GM06990 (cell line): Measurements from ENCODE around the gene MRPS18A.

ENCODE experiments used
- DNase-seq: peaks from one replicate; pipeline ENCODE4 v3.0.0-alpha.2; 2011; ENCODE audit not compliant: insufficient read length; ENCODE audit errors: extremely low read depth
- H3K27me3 ChIP-seq: replicated peaks from 2 replicates; pipeline ENCODE4 v1.6.0; 2011; ENCODE audit warnings: low read length; ENCODE audit not compliant: control insufficient read depth, insufficient read depth
- H3K36me3 ChIP-seq: 2 replicates; pipeline ENCODE4 v1.5.1; 2011; ENCODE audit warnings: low read length; ENCODE audit not compliant: control insufficient read depth, insufficient read depth
- H3K4me3 ChIP-seq: replicated peaks from 2 replicates; pipeline ENCODE4 v1.5.1; 2011; ENCODE audit warnings: low read depth, mild to moderate bottlenecking, control low read depth, low read length
- CTCF ChIP-seq: IDR thresholded peaks from 2 replicates; pipeline ENCODE4 v1.5.1; 2011; ENCODE audit warnings: low read length, control low read depth, mild to moderate bottlenecking, inconsistent platforms; ENCODE audit not compliant: insufficient read depth, poor library complexity, severe bottlenecking

The MRPS18A gene

GRCh38 chr6:43733471-43734293, 46.1 kb upstream of the MRPS18A start:
- no peaks in the 10 kb centered on the region for H3K27me3 ChIP-seq
- TF ChIP-seq CTCF = no peak
- no peak for DNase-seq

GRCh38 chr6:43730634-43731033, 43.0 kb upstream of the MRPS18A start:
- no peaks in the 10 kb centered on the region for H3K36me3 ChIP-seq
- no peak for TF ChIP-seq CTCF
- no peaks in the 10 kb centered on the region for H3K27me3 ChIP-seq
- DNase-seq = no peak
- H3K4me3 ChIP-seq = no peak overlapping the region

More at GRCh38 chr6:43733471-43734293, 46.1 kb upstream of the MRPS18A start:
- Histone ChIP-seq H3K4me3 (no peak overlapping the region), H3K36me3 (no peaks in the 10 kb centered on the region)

- no peak overlapping the region for H3K4me3 ChIP-seq
- TF ChIP-seq CTCF = no peak
- H3K27me3 ChIP-seq = no peaks in the 10 kb centered on the region
Measured at GRCh38 chr6:43729537-43729936, 41.9 kb upstream of the MRPS18A start.

GRCh38 chr6:43728586-43728985, 41.0 kb upstream of the MRPS18A start:
- no peak for TF ChIP-seq CTCF
- no peaks in the 10 kb centered on the region for H3K27me3 ChIP-seq
- no peak overlapping the region for H3K4me3 ChIP-seq
- no peaks in the 10 kb centered on the region for H3K36me3 ChIP-seq
- DNase-seq = no peak

More at GRCh38 chr6:43729537-43729936, 41.9 kb upstream of the MRPS18A start:
- H3K36me3 ChIP-seq = no peaks in the 10 kb centered on the region
- no peak for DNase-seq

GRCh38 chr6:43727634-43728033, 40.0 kb upstream of the MRPS18A start:
- TF ChIP-seq CTCF = no peak

More at GRCh38 chr6:43727634-43728033, 40.0 kb upstream of the MRPS18A start:
- Histone ChIP-seq H3K27me3 (no peaks in the 10 kb centered on the region), H3K4me3 (no peak overlapping the region), H3K36me3 (no peaks in the 10 kb centered on the region)
- DNase-seq = no peak
